ENCODE results near the gene BSDC1. TPM values are rescaled to one million over a fixed set of nuclear protein-coding genes. Genes with fewer than 3 reads are reported as not detected.

The BSDC1 gene
- total and polyA plus RNA-seq, 2 of the 13 experiments (the other 11 are each of a cell fraction or from before 2014, with no cell fraction given) = 40.3 to 64.2 TPM

DNA sequence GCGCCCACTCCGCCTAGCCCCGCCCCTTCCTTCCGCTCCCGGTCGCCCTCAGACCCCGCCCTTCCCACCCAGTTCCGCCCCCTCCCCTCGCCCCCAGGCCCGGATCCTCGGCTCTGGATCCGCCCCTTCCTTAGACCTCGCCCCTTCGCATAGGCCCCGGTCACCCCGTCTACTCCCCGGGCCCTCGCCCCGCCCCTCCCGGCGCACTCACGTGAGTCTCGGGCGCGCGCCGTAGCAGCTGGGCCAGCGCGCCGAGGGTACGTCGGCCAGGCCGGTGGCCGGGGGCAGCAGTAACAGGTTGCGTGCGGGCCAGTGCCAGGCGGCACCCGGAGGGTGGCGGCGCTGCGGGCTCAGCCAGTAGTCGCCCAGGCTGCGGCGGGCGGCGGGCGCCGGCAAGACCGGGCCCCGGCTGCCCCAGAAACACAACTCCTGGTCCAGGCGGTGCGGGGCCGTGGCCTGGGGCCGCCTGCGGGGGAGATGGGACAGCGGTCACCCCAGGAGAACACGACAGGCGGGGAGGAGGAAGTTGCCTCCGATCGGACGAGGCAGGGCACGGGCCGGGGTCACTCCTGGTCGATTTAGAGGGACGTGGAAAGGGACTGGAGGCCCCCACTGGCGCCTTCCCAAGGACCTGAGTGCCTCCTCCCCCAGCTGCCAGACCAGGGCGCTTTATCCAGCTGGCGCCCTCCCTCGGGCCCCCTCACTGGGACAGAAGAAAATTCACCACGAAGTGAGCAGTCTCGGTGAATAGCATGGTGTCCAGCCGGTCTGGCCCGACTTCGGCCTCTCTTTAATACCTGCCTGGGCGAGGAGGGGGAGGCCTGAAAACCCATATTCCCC lies 42.6 kb downstream of the BSDC1 start (continued):
- TF ChIP-seq, protein P1, sequence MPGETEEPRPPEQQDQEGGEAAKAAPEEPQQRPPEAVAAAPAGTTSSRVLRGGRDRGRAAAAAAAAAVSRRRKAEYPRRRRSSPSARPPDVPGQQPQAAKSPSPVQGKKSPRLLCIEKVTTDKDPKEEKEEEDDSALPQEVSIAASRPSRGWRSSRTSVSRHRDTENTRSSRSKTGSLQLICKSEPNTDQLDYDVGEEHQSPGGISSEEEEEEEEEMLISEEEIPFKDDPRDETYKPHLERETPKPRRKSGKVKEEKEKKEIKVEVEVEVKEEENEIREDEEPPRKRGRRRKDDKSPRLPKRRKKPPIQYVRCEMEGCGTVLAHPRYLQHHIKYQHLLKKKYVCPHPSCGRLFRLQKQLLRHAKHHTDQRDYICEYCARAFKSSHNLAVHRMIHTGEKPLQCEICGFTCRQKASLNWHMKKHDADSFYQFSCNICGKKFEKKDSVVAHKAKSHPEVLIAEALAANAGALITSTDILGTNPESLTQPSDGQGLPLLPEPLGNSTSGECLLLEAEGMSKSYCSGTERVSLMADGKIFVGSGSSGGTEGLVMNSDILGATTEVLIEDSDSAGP (CRISPR knock-in tag; IDR thresholded peaks at IDR 0.05; ENCODE audit: borderline replicate concordance) = no peak
- TF ChIP-seq, protein P2, sequence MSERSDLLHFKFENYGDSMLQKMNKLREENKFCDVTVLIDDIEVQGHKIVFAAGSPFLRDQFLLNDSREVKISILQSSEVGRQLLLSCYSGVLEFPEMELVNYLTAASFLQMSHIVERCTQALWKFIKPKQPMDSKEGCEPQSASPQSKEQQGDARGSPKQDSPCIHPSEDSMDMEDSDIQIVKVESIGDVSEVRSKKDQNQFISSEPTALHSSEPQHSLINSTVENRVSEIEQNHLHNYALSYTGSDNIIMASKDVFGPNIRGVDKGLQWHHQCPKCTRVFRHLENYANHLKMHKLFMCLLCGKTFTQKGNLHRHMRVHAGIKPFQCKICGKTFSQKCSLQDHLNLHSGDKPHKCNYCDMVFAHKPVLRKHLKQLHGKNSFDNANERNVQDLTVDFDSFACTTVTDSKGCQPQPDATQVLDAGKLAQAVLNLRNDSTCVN (CRISPR knock-in tag; IDR thresholded peaks at IDR 0.05; ENCODE audit: borderline replicate concordance) = no peak
- TF ChIP-seq, protein P3, sequence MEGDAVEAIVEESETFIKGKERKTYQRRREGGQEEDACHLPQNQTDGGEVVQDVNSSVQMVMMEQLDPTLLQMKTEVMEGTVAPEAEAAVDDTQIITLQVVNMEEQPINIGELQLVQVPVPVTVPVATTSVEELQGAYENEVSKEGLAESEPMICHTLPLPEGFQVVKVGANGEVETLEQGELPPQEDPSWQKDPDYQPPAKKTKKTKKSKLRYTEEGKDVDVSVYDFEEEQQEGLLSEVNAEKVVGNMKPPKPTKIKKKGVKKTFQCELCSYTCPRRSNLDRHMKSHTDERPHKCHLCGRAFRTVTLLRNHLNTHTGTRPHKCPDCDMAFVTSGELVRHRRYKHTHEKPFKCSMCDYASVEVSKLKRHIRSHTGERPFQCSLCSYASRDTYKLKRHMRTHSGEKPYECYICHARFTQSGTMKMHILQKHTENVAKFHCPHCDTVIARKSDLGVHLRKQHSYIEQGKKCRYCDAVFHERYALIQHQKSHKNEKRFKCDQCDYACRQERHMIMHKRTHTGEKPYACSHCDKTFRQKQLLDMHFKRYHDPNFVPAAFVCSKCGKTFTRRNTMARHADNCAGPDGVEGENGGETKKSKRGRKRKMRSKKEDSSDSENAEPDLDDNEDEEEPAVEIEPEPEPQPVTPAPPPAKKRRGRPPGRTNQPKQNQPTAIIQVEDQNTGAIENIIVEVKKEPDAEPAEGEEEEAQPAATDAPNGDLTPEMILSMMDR (CRISPR knock-in tag; IDR thresholded peaks at IDR 0.05) = peak; percentile 39
- TF ChIP-seq STAT5B (CRISPR knock-in tag; IDR thresholded peaks at IDR 0.05) = no peak
- TF ChIP-seq BRD4 (CRISPR knock-in tag; IDR thresholded peaks at IDR 0.05) = no peak; the same call in 1 of the 2 replicates
- peak; percentile 26; the same call in 1 of the 2 replicates for TF ChIP-seq THAP11 (CRISPR knock-in tag; IDR thresholded peaks at IDR 0.05)
- no peak for TF ChIP-seq NPAS2 (CRISPR knock-in tag; IDR thresholded peaks at IDR 0.05; ENCODE audit: borderline replicate concordance)
- TF ChIP-seq PHF5A (CRISPR knock-in tag; IDR thresholded peaks at IDR 0.05; ENCODE audit: low read depth, unreplicated experiment) = no peak
- TF ChIP-seq ZNF17 (CRISPR knock-in tag; IDR thresholded peaks at IDR 0.05) = no peak
- TF ChIP-seq, protein P4, sequence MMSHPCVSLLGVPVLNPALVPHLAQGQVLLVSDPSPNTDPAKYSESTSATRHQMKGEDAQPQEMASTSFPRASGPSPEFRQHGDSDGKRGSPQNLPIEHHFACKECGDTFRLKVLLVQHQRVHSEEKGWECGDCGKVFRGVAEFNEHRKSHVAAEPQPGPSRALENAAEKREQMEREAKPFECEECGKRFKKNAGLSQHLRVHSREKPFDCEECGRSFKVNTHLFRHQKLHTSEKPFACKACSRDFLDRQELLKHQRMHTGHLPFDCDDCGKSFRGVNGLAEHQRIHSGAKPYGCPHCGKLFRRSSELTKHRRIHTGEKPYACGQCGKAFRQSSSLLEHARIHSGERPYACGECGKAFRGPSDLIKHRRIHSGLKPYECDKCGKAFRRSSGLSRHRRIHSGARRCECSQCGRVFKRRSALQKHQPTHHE (CRISPR knock-in tag; IDR thresholded peaks at IDR 0.05; ENCODE audit: borderline replicate concordance) = no peak
- TF ChIP-seq ZNF468 (CRISPR knock-in tag; IDR thresholded peaks at IDR 0.05) = no peak
- no peak for TF ChIP-seq ZNF33A (CRISPR knock-in tag; IDR thresholded peaks at IDR 0.05; ENCODE audit: borderline replicate concordance)
- TF ChIP-seq ZNF563 (CRISPR knock-in tag; IDR thresholded peaks at IDR 0.05) = peak; percentile 81
- TF ChIP-seq, protein P5, sequence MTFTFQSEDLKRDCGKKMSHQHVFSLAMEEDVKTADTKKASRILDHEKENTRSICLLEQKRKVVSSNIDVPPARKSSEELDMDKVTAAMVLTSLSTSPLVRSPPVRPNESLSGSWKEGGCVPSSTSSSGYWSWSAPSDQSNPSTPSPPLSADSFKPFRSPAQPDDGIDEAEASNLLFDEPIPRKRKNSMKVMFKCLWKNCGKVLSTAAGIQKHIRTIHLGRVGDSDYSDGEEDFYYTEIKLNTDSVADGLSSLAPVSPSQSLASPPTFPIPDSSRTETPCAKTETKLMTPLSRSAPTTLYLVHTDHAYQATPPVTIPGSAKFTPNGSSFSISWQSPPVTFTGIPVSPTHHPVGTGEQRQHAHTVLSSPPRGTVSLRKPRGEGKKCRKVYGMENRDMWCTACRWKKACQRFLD (CRISPR knock-in tag; IDR thresholded peaks at IDR 0.05; ENCODE audit: borderline replicate concordance) = peak; percentile 24; the same call in 1 of the 2 replicates
- 0 out of 2 replicates have a peak, but pooled peaks have one; percentile 4 for TF ChIP-seq TARDBP (CRISPR knock-in tag; IDR thresholded peaks at IDR 0.05)
- no peak for TF ChIP-seq NBN (conservative IDR thresholded peaks at IDR 0.05)
- TF ChIP-seq RAD51 (IDR thresholded peaks at IDR 0.05; ENCODE audit: borderline replicate concordance) = no peak
- TF ChIP-seq ZNF451 (CRISPR knock-in tag; IDR thresholded peaks at IDR 0.05) = no peak
- no peak for TF ChIP-seq RFXANK (CRISPR knock-in tag; IDR thresholded peaks at IDR 0.05)
- no peak for TF ChIP-seq RFX1 (IDR thresholded peaks at IDR 0.05)
- peak; percentile 27; the same call in 1 of the 2 replicates for TF ChIP-seq ZMYM4 (CRISPR knock-in tag; IDR thresholded peaks at IDR 0.05)
- peak; percentile 32; the same call in 1 of the 2 replicates for TF ChIP-seq MED13 (CRISPR knock-in tag; IDR thresholded peaks at IDR 0.05)
- TF ChIP-seq ZNF326 (CRISPR knock-in tag; IDR thresholded peaks at IDR 0.05; ENCODE audit: borderline replicate concordance) = no peak

Measured in HepG2 (cell line).